Measurements from ENCODE around the gene CFAP61.

CFAP61 gene

GRCh38 chr20:20405623-20406022 is 353.3 kb downstream of the CFAP61 start:
- no peak for DNase-seq

GRCh38 chr20:20406306-20406705 is 354.0 kb downstream of the CFAP61 start:
- no peak for DNase-seq

- no peak for DNase-seq
Observed at GRCh38 chr20:20407891-20408805, 355.8 kb downstream of the CFAP61 start.

- DNase-seq = no peak
Observed at GRCh38 chr20:20409331-20409730, 357.0 kb downstream of the CFAP61 start.

Measured in CD4-positive, alpha-beta T cell treated with Interleukin-6 for 4 hours (primary cell).